K562 (cell line): ENCODE measurements around the gene LYSMD1. TPM values are rescaled to one million over a fixed set of nuclear protein-coding genes. Genes with fewer than 3 reads are reported as not detected.

Experiments
- CREB1 ChIP-seq, 2 experiments: sonication (generic) in 1 of 2; formaldehyde crosslinking in 1 of 2; IDR thresholded peaks; 2 replicates each; pipeline versions ENCODE4 v1.6.1 to v1.8.0; 2012 to 2022; ENCODE audit warnings: inconsistent platforms in 1 of 2, mild to moderate bottlenecking in 1 of 2, missing genetic modification reagents in 1 of 2, moderate library complexity in 1 of 2
- E2F3 ChIP-seq: fragments of 250-450 bp; sonication (Bioruptor Pico); IDR thresholded peaks from 2 replicates; pipeline ENCODE4 v1.4.0; 2020; ENCODE audit warnings: mild to moderate bottlenecking
- JUND ChIP-seq, 2 experiments: IDR thresholded peaks; 2 replicates in 1 of 2; 3 replicates in 1 of 2; pipeline ENCODE4 v1.6.1; 2011; ENCODE audit warnings: borderline replicate concordance in 2 of 2, low read depth in 2 of 2, low read length in 2 of 2, improper control_type of control experiment in 1 of 2, missing biosample characterization in 1 of 2, missing genetic modification characterization in 1 of 2, missing genetic modification reagents in 1 of 2
- L3MBTL2 ChIP-seq: fragments of 450-650 bp; IDR thresholded peaks from 2 replicates; pipeline ENCODE4 v1.6.1; 2016; ENCODE audit warnings: mild to moderate bottlenecking, moderate library complexity
- MLX ChIP-seq, 2 experiments: fragments of 450-650 bp in 1 of 2; sonication (generic) in 1 of 2; formaldehyde crosslinking; conservative IDR thresholded peaks; 2 replicates each; pipeline versions ENCODE4 v1.4.0 to v1.8.1; 2020 to 2022; ENCODE audit warnings: mild to moderate bottlenecking in 1 of 2, missing genetic modification reagents in 1 of 2
- PKNOX1 ChIP-seq: fragments of 450-650 bp; IDR thresholded peaks from 2 replicates; pipeline ENCODE4 v1.6.1; 2016
- RFX7 ChIP-seq: fragments of 250-450 bp; sonication (Bioruptor Pico); IDR thresholded peaks from 2 replicates; pipeline ENCODE4 v1.5.1; 2021; ENCODE audit warnings: mild to moderate bottlenecking
- SNAPC5 ChIP-seq: fragments of 250-450 bp; sonication (Bioruptor Pico); IDR thresholded peaks from 2 replicates; pipeline ENCODE4 v1.8.0; 2021; ENCODE audit warnings: moderate library complexity, mild to moderate bottlenecking, inconsistent platforms
- ZNF174 ChIP-seq: fragments of 250-450 bp; sonication (Bioruptor Pico); IDR thresholded peaks from 2 replicates; pipeline ENCODE4 v1.4.0; 2020; ENCODE audit warnings: mild to moderate bottlenecking
- ZNF282 ChIP-seq: sonication (generic); formaldehyde crosslinking; IDR thresholded peaks from 2 replicates; pipeline ENCODE4 v1.8.1; 2023; ENCODE audit warnings: missing genetic modification reagents
- ZNF639 ChIP-seq, 2 experiments: fragments of 200-800 bp in 1 of 2; sonication (Bioruptor generic) in 1 of 2; sonication (generic) in 1 of 2; formaldehyde crosslinking in 1 of 2; IDR thresholded peaks in 1 of 2; conservative IDR thresholded peaks in 1 of 2; 2 replicates each; pipeline versions ENCODE4 v1.5.0 to v1.6.1; 2016 to 2020; ENCODE audit warnings: missing compliant biosample characterization in 1 of 2, missing genetic modification characterization in 1 of 2, missing genetic modification reagents in 1 of 2
- ZNF668 ChIP-seq: fragments of 250-450 bp; sonication (Bioruptor Pico); IDR thresholded peaks from 2 replicates; pipeline ENCODE4 v1.8.0; 2022; ENCODE audit warnings: mild to moderate bottlenecking, inconsistent platforms
- polyA plus RNA-seq, 8 experiments: library from polyadenylated mRNA; depleted of rRNA in 4 of 8; stranded (reverse) in 5 of 8; unstranded in 3 of 8; fragments of >200 nt; fragmentation: Nextera tagmentation in 2 of 8; fragmentation: Illumina TruSeq in 1 of 8; extraction: Ambion mirVana in 2 of 8; extraction: Trizol in 1 of 8; gene quantifications; 2 replicates each; pipeline versions ENCODE4 v1.2.1 to v1.2.3, GENCODE V29; 2011 to 2014; ENCODE audit warnings: inconsistent platforms in 1 of 8, missing spikeins in 1 of 8
- total RNA-seq, 7 experiments: library from RNA; depleted of rRNA in 6 of 7; stranded (reverse); fragments of >200 nt in 6 of 7; fragmentation: Illumina TruSeq in 2 of 7; extraction: Trizol in 2 of 7; gene quantifications; 2 replicates each; pipeline versions ENCODE4 v1.2.1 to v1.2.3, GENCODE V29; 2011 to 2021; ENCODE audit warnings: low replicate concordance in 1 of 7
- TF ChIP-seq, protein P1 (sequence below), 2 experiments: fragments of 450-650 bp; IDR thresholded peaks; 2 replicates each; pipeline ENCODE4 v1.6.1; 2018; ENCODE audit warnings: mild to moderate bottlenecking in 2 of 2, low read depth in 1 of 2; ENCODE audit not compliant: partially characterized antibody in 2 of 2

The LYSMD1 gene
- total and polyA plus RNA-seq, 9 of the 15 experiments (the other 6 are each of a cell fraction or from before 2014, with no cell fraction given) = 2.2 to 9.4 (median 6.0) TPM

- TF ChIP-seq SNAPC5 (CRISPR knock-in tag) (no peak), L3MBTL2 (no peak), PKNOX1 (peak; percentile 59), ZNF639 (CRISPR knock-in tag; conservative IDR thresholded peaks at IDR 0.05 in 1 of 2, IDR thresholded peaks at IDR 0.05 in 1 of 2) (no peak), ZNF282 (CRISPR knock-in tag) (no peak), JUND (IDR thresholded peaks at IDR 0.05; ENCODE audit: borderline replicate concordance, low read depth, low read length) (peak; percentile 40; the same call in 1 of the 2 replicates), JUND (tag; IDR thresholded peaks at IDR 0.05; ENCODE audit: borderline replicate concordance, low read depth, low read length) (no peak; the same call in 2 of the 3 replicates), E2F3 (CRISPR knock-in tag) (no peak), ZNF174 (CRISPR knock-in tag) (no peak), MLX (CRISPR knock-in tag; conservative IDR thresholded peaks at IDR 0.05) (no peak), CREB1 (IDR thresholded peaks at IDR 0.05) (no peak), CREB1 (CRISPR knock-in tag; IDR thresholded peaks at IDR 0.05) (no peak), ZNF668 (no peak), RFX7 (no peak)
- TF ChIP-seq, protein P1, sequence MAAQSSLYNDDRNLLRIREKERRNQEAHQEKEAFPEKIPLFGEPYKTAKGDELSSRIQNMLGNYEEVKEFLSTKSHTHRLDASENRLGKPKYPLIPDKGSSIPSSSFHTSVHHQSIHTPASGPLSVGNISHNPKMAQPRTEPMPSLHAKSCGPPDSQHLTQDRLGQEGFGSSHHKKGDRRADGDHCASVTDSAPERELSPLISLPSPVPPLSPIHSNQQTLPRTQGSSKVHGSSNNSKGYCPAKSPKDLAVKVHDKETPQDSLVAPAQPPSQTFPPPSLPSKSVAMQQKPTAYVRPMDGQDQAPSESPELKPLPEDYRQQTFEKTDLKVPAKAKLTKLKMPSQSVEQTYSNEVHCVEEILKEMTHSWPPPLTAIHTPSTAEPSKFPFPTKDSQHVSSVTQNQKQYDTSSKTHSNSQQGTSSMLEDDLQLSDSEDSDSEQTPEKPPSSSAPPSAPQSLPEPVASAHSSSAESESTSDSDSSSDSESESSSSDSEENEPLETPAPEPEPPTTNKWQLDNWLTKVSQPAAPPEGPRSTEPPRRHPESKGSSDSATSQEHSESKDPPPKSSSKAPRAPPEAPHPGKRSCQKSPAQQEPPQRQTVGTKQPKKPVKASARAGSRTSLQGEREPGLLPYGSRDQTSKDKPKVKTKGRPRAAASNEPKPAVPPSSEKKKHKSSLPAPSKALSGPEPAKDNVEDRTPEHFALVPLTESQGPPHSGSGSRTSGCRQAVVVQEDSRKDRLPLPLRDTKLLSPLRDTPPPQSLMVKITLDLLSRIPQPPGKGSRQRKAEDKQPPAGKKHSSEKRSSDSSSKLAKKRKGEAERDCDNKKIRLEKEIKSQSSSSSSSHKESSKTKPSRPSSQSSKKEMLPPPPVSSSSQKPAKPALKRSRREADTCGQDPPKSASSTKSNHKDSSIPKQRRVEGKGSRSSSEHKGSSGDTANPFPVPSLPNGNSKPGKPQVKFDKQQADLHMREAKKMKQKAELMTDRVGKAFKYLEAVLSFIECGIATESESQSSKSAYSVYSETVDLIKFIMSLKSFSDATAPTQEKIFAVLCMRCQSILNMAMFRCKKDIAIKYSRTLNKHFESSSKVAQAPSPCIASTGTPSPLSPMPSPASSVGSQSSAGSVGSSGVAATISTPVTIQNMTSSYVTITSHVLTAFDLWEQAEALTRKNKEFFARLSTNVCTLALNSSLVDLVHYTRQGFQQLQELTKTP (IDR thresholded peaks at IDR 0.05; ENCODE audit: low read depth in 1 of 2, partially characterized antibody in 2 of 2) = peak in 1 of 2 experiments; percentile 69
Observed at GRCh38 chr1:151197863-151198253, 32.2 kb upstream of the LYSMD1 start (continued).
